ENCODE data around the gene TF.

TF gene

GRCh38 chr3:133805384-133805701 lies 59.1 kb downstream of the TF start:
- no peak for DNase-seq (ENCODE audit: low spot score)

GRCh38 chr3:133805702-133806475 lies 59.7 kb downstream of the TF start, which contains the start of gene SRPRB:
SRPRB (plus strand) TSS chr3:133805815; CDS start chr3:133805849, 34 bp downstream.
- peak; percentile 94 for DNase-seq (ENCODE audit: low spot score)

GRCh38 chr3:133812872-133813271 lies 66.7 kb downstream of the TF start:
- no peak for DNase-seq (ENCODE audit: low spot score)

GRCh38 chr3:133815386-133815785 lies 69.2 kb downstream of the TF start:
- DNase-seq (ENCODE audit: low spot score), result no peak

GRCh38 chr3:133820129-133820528 lies 73.9 kb downstream of the TF start:
- DNase-seq (ENCODE audit: low spot score), result no peak

GRCh38 chr3:133820889-133821675 lies 74.9 kb downstream of the TF start:
- no peak for DNase-seq (ENCODE audit: low spot score)

- DNase-seq (ENCODE audit: low spot score), result peak; percentile 16
These were observed 75.8 kb downstream of the TF start for GRCh38 chr3:133821767-133822638.

- no peak for DNase-seq (ENCODE audit: low spot score)
These were observed 78.8 kb downstream of the TF start for GRCh38 chr3:133824961-133825485.

- DNase-seq (ENCODE audit: low spot score), result no peak
These were observed 80.0 kb downstream of the TF start for GRCh38 chr3:133825969-133826727.

- no peak for DNase-seq (ENCODE audit: low spot score)
These were observed 80.9 kb downstream of the TF start for GRCh38 chr3:133827136-133827535.

- no peak for DNase-seq (ENCODE audit: low spot score)
These were observed 81.5 kb downstream of the TF start for GRCh38 chr3:133827684-133828083.

- DNase-seq (ENCODE audit: low spot score), result peak; percentile 27
These were observed 82.5 kb downstream of the TF start for GRCh38 chr3:133828576-133829309.

GRCh38 chr3:133829310-133829707 lies 83.1 kb downstream of the TF start:
- no peak for DNase-seq (ENCODE audit: low spot score)

GRCh38 chr3:133830071-133830470 lies 83.9 kb downstream of the TF start:
- no peak for DNase-seq (ENCODE audit: low spot score)

- DNase-seq (ENCODE audit: low spot score), result no peak
These were observed 86.0 kb downstream of the TF start for GRCh38 chr3:133831966-133832801.

- no peak for DNase-seq (ENCODE audit: low spot score)
These were observed 86.6 kb downstream of the TF start for GRCh38 chr3:133832802-133833144.

- DNase-seq (ENCODE audit: low spot score), result no peak
These were observed 87.1 kb downstream of the TF start for GRCh38 chr3:133833267-133833666.

- DNase-seq (ENCODE audit: low spot score), result no peak
These were observed 87.9 kb downstream of the TF start for GRCh38 chr3:133833880-133834620.

All from SK-N-DZ (cell line).